SK-N-SH (cell line): ENCODE measurements around the gene FOXK1. TPM values are rescaled to one million over a fixed set of nuclear protein-coding genes. Genes with fewer than 3 reads are reported as not detected.

Experiments used
- CTCF ChIA-PET: fragments of 300-600, 350-600 bp; formaldehyde crosslinking; extraction: SDS; loops from one replicate; lab custom pipeline; 2021; lab: Yijun Ruan, JAX
- POLR2A ChIA-PET: fragments of 350-600 bp; sonication (Branson Sonifier 250); formaldehyde crosslinking; extraction: SDS; loops from one replicate; lab custom pipeline; 2020; ENCODE audit warnings: antibody characterized with exemption, inconsistent platforms; lab: Yijun Ruan, JAX
- DNase-seq: peaks from one replicate; pipeline ENCODE4 v3.0.0; 2012
- H2AFZ ChIP-seq: fragments of 200-600 bp; sonication (generic); 2 replicates; pipeline ENCODE4 v1.8.1; 2016; ENCODE audit warnings: antibody characterized with exemption, mild to moderate bottlenecking, low read depth
- H3F3A ChIP-seq: fragments of 200-600 bp; sonication (generic); replicated peaks from 2 replicates; pipeline ENCODE3; 2016; ENCODE audit warnings: antibody characterized with exemption, mild to moderate bottlenecking; ENCODE audit not compliant: insufficient read depth
- H3K27ac ChIP-seq, 2 experiments: fragments of 200-500 bp in 1 of 2; fragments of 200-600 bp in 1 of 2; sonication (Bioruptor generic) in 1 of 2; sonication (generic), shearing (Covaris generic) in 1 of 2; 2 replicates each; pipeline versions ENCODE4 v1.5.1 to v1.6.1; 2014 to 2016; ENCODE audit warnings: low read depth in 2 of 2, inconsistent platforms in 1 of 2, low read length in 1 of 2, mild to moderate bottlenecking in 1 of 2, mixed read lengths in 1 of 2
- H3K27me3 ChIP-seq: fragments of 200-600 bp; sonication (generic), shearing (Covaris generic); 2 replicates; pipeline ENCODE4 v1.6.1; 2016; ENCODE audit warnings: mixed run types; ENCODE audit not compliant: insufficient read depth
- H3K36me3 ChIP-seq, 2 experiments: fragments of 200-500 bp in 1 of 2; fragments of 200-600 bp in 1 of 2; sonication (Bioruptor generic) in 1 of 2; sonication (generic) in 1 of 2; replicated peaks in 1 of 2; 2 replicates each; pipeline versions ENCODE3 to v1.5.1; 2014 to 2016; ENCODE audit warnings: low read length in 1 of 2, mild to moderate bottlenecking in 1 of 2; ENCODE audit not compliant: insufficient read depth in 2 of 2, control insufficient read depth in 1 of 2
- H3K4me1 ChIP-seq, 2 experiments: fragments of 200-500 bp in 1 of 2; fragments of 200-600 bp in 1 of 2; sonication (Bioruptor generic) in 1 of 2; sonication (generic), shearing (Covaris generic) in 1 of 2; 2 replicates each; pipeline versions ENCODE4 v1.5.1 to v1.6.1; 2014 to 2016; ENCODE audit warnings: low read depth in 1 of 2, low read length in 1 of 2, mixed run types in 1 of 2; ENCODE audit not compliant: insufficient read depth in 2 of 2, control insufficient read depth in 1 of 2
- H3K4me2 ChIP-seq: fragments of 200-600 bp; sonication (generic), shearing (Covaris generic); 2 replicates; pipeline ENCODE4 v1.6.1; 2017; ENCODE audit warnings: mixed run types
- H3K4me3 ChIP-seq, 2 experiments: fragments of 200-500 bp in 1 of 2; fragments of 200-600 bp in 1 of 2; sonication (Bioruptor generic) in 1 of 2; sonication (generic), shearing (Covaris generic) in 1 of 2; 2 replicates each; pipeline versions ENCODE4 v1.5.1 to v1.8.1; 2014 to 2016; ENCODE audit warnings: low read depth in 2 of 2, inconsistent platforms in 1 of 2, low read length in 1 of 2, mild to moderate bottlenecking in 1 of 2, mixed read lengths in 1 of 2, moderate library complexity in 1 of 2
- H3K79me2 ChIP-seq: fragments of 200-600 bp; sonication (generic); 2 replicates; pipeline ENCODE4 v1.8.1; 2017; ENCODE audit warnings: mild to moderate bottlenecking; ENCODE audit not compliant: insufficient read depth
- H3K9ac ChIP-seq: fragments of 200-600 bp; sonication (generic); 2 replicates; pipeline ENCODE4 v1.6.1; 2017; ENCODE audit warnings: mixed run types
- H3K9me2 ChIP-seq: fragments of 200-600 bp; sonication (generic); 2 replicates; pipeline ENCODE4 v1.6.1; 2017; ENCODE audit warnings: mixed run types
- H3K9me3 ChIP-seq: fragments of 200-600 bp; sonication (generic); 2 replicates; pipeline ENCODE4 v1.6.1; 2017; ENCODE audit warnings: mixed run types, mild to moderate bottlenecking, moderate library complexity
- H4K20me1 ChIP-seq: fragments of 200-600 bp; sonication (generic); 2 replicates; pipeline ENCODE4 v1.6.1; 2017; ENCODE audit warnings: mild to moderate bottlenecking, mixed run types; ENCODE audit not compliant: insufficient read depth
- EP300 ChIP-seq, 2 experiments: IDR thresholded peaks; 2 replicates each; pipeline versions ENCODE4 v1.4.0 to v1.6.1; 2012; ENCODE audit warnings: borderline replicate concordance in 1 of 2, low read depth in 1 of 2, low read length in 1 of 2
- EZH2phosphoT487 ChIP-seq: fragments of 200-600 bp; sonication (generic); IDR thresholded peaks from 2 replicates; pipeline ENCODE4 v1.6.1; 2017; ENCODE audit warnings: low read depth, mixed run types, mild to moderate bottlenecking, antibody characterized with exemption, moderate library complexity, borderline replicate concordance
- FOXJ3 ChIP-seq: sonication (generic); formaldehyde crosslinking; IDR thresholded peaks from 2 replicates; pipeline ENCODE4 v1.5.1; 2020; ENCODE audit warnings: mild to moderate bottlenecking, missing genetic modification reagents
- GATA2 ChIP-seq: sonication (generic); formaldehyde crosslinking; IDR thresholded peaks from 2 replicates; pipeline ENCODE4 v1.5.0; 2020; ENCODE audit warnings: mild to moderate bottlenecking, missing genetic modification reagents
- MEF2A ChIP-seq: IDR thresholded peaks from 2 replicates; pipeline ENCODE4 v1.4.0; 2012; ENCODE audit warnings: low read depth, borderline replicate concordance
- NFIC ChIP-seq: IDR thresholded peaks from 2 replicates; pipeline ENCODE4 v1.4.0; 2012; ENCODE audit warnings: borderline replicate concordance
- NRF1 ChIP-seq: IDR thresholded peaks from 2 replicates; pipeline ENCODE4 v1.6.1; 2012; ENCODE audit warnings: low read depth, mild to moderate bottlenecking, low read length
- POLR2AphosphoS5 ChIP-seq: IDR thresholded peaks from 2 replicates; pipeline ENCODE4 v1.6.1; 2012; ENCODE audit warnings: low read depth, low read length
- RAD21 ChIP-seq: IDR thresholded peaks from 2 replicates; pipeline ENCODE4 v1.6.1; 2012; ENCODE audit warnings: mild to moderate bottlenecking, low read length
- SMC3 ChIP-seq: IDR thresholded peaks from 2 replicates; pipeline ENCODE4 v1.6.1; 2012; ENCODE audit warnings: low read depth, low read length, improper control_type of control experiment
- TAF1 ChIP-seq: IDR thresholded peaks from 2 replicates; pipeline ENCODE4 v1.6.1; 2012; ENCODE audit warnings: low read depth, mild to moderate bottlenecking, low read length, moderate library complexity, borderline replicate concordance
- TEAD4 ChIP-seq: IDR thresholded peaks from 2 replicates; pipeline ENCODE4 v1.4.0; 2012; ENCODE audit warnings: mild to moderate bottlenecking, borderline replicate concordance; ENCODE audit not compliant: insufficient read depth
- WGBS: methylation state at CpG from one replicate; pipeline ENCODE4 v1.1.6; 2017; ENCODE audit warnings: low lambda C conversion rate; 5-methylcytosine and 5-hydroxymethylcytosine counted together
- polyA plus RNA-seq, 3 experiments: library from polyadenylated mRNA; depleted of rRNA; stranded (reverse); fragments of >200 nt; gene quantifications; 2 replicates each; pipeline ENCODE4 v1.2.3, GENCODE V29; 2012
- TF ChIP-seq, protein P1 (sequence below): fragments of 200-600 bp; sonication (generic); IDR thresholded peaks from 2 replicates; pipeline ENCODE4 v1.6.1; 2017; ENCODE audit warnings: antibody characterized with exemption, mild to moderate bottlenecking, moderate library complexity
- TF ChIP-seq, protein P2 (sequence below): IDR thresholded peaks from 2 replicates; pipeline ENCODE4 v1.4.0; 2012; ENCODE audit warnings: low read depth, borderline replicate concordance
- TF ChIP-seq, protein P3 (sequence below): fragments of 150-350 bp; IDR thresholded peaks from 2 replicates; pipeline ENCODE4 v1.6.1; 2016; ENCODE audit warnings: mild to moderate bottlenecking, low read depth, low read length
- TF ChIP-seq, protein P4 (sequence below): IDR thresholded peaks from 2 replicates; pipeline ENCODE4 v1.6.1; 2012; ENCODE audit warnings: mild to moderate bottlenecking, low read depth, low read length, moderate library complexity

The FOXK1 gene
- polyA plus RNA-seq, 1 of the 3 experiments (the other 2 are of a cell fraction), result 4.7 TPM

DNA sequence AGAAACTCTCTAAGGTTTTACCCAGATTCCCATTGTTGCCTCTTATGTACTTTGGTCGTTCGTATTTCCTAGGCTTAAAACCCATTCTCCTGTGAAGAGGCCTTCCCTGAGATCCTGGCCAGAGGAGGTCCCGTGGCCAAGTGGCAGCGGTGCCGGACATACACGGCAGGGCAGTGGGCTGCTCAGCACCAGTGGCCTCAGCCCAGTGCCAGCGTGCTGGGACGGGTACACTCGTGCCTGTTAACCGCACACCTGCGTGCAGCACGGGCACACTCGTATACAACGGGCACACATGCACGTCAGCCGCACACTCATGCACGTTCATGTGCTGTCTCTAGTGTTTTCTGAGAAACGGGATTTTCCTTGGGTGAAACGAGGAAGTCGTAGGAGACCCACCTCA lies 40.2 kb downstream of the FOXK1 start:
- 92% methylated on average over 14 of the region's 20 CpGs for WGBS
- CTCF ChIA-PET, result no interaction called here
- TF ChIP-seq, protein P1, sequence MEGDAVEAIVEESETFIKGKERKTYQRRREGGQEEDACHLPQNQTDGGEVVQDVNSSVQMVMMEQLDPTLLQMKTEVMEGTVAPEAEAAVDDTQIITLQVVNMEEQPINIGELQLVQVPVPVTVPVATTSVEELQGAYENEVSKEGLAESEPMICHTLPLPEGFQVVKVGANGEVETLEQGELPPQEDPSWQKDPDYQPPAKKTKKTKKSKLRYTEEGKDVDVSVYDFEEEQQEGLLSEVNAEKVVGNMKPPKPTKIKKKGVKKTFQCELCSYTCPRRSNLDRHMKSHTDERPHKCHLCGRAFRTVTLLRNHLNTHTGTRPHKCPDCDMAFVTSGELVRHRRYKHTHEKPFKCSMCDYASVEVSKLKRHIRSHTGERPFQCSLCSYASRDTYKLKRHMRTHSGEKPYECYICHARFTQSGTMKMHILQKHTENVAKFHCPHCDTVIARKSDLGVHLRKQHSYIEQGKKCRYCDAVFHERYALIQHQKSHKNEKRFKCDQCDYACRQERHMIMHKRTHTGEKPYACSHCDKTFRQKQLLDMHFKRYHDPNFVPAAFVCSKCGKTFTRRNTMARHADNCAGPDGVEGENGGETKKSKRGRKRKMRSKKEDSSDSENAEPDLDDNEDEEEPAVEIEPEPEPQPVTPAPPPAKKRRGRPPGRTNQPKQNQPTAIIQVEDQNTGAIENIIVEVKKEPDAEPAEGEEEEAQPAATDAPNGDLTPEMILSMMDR, result no peak
- TF ChIP-seq RAD21 (no peak), TAF1 (no peak), EZH2phosphoT487 (no peak), EP300 (IDR thresholded peaks at IDR 0.05; ENCODE audit: borderline replicate concordance in 1 of 2, low read depth in 1 of 2, low read length in 1 of 2) (no peak), MEF2A (no peak), GATA2 (CRISPR knock-in tag) (no peak), FOXJ3 (CRISPR knock-in tag) (no peak), SMC3 (no peak), NRF1 (no peak), POLR2AphosphoS5 (no peak), TEAD4 (no peak), NFIC (no peak)
- TF ChIP-seq, protein P2, sequence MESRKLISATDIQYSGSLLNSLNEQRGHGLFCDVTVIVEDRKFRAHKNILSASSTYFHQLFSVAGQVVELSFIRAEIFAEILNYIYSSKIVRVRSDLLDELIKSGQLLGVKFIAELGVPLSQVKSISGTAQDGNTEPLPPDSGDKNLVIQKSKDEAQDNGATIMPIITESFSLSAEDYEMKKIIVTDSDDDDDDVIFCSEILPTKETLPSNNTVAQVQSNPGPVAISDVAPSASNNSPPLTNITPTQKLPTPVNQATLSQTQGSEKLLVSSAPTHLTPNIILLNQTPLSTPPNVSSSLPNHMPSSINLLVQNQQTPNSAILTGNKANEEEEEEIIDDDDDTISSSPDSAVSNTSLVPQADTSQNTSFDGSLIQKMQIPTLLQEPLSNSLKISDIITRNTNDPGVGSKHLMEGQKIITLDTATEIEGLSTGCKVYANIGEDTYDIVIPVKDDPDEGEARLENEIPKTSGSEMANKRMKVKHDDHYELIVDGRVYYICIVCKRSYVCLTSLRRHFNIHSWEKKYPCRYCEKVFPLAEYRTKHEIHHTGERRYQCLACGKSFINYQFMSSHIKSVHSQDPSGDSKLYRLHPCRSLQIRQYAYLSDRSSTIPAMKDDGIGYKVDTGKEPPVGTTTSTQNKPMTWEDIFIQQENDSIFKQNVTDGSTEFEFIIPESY, result no peak
- TF ChIP-seq, protein P3, sequence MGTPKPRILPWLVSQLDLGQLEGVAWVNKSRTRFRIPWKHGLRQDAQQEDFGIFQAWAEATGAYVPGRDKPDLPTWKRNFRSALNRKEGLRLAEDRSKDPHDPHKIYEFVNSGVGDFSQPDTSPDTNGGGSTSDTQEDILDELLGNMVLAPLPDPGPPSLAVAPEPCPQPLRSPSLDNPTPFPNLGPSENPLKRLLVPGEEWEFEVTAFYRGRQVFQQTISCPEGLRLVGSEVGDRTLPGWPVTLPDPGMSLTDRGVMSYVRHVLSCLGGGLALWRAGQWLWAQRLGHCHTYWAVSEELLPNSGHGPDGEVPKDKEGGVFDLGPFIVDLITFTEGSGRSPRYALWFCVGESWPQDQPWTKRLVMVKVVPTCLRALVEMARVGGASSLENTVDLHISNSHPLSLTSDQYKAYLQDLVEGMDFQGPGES, result no peak
- TF ChIP-seq, protein P4, sequence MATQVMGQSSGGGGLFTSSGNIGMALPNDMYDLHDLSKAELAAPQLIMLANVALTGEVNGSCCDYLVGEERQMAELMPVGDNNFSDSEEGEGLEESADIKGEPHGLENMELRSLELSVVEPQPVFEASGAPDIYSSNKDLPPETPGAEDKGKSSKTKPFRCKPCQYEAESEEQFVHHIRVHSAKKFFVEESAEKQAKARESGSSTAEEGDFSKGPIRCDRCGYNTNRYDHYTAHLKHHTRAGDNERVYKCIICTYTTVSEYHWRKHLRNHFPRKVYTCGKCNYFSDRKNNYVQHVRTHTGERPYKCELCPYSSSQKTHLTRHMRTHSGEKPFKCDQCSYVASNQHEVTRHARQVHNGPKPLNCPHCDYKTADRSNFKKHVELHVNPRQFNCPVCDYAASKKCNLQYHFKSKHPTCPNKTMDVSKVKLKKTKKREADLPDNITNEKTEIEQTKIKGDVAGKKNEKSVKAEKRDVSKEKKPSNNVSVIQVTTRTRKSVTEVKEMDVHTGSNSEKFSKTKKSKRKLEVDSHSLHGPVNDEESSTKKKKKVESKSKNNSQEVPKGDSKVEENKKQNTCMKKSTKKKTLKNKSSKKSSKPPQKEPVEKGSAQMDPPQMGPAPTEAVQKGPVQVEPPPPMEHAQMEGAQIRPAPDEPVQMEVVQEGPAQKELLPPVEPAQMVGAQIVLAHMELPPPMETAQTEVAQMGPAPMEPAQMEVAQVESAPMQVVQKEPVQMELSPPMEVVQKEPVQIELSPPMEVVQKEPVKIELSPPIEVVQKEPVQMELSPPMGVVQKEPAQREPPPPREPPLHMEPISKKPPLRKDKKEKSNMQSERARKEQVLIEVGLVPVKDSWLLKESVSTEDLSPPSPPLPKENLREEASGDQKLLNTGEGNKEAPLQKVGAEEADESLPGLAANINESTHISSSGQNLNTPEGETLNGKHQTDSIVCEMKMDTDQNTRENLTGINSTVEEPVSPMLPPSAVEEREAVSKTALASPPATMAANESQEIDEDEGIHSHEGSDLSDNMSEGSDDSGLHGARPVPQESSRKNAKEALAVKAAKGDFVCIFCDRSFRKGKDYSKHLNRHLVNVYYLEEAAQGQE, result no peak
- Histone ChIP-seq H3K9ac (no peak overlapping the region), H3F3A (no peaks in the 10 kb centered on the region), H3K27ac (no peak overlapping the region), H3K4me1 (peaks cover 0 to 14% of the 10 kb centered on the region in 2 experiments; a peak in 1 of 4 replicates), H3K4me2 (no peak overlapping the region), H4K20me1 (peaks cover 29% of the 10 kb centered on the region), H3K4me3 (no peak overlapping the region), H3K36me3 (no peaks in the 10 kb centered on the region), H3K27me3 (no peaks in the 10 kb centered on the region), H3K9me2 (no peaks in the 10 kb centered on the region), H2AFZ (no peak overlapping the region), H3K9me3 (no peaks in the 10 kb centered on the region), H3K79me2 (peaks cover 75% of the 10 kb centered on the region; the same call in 1 of the 2 replicates)
- no peak for DNase-seq
- POLR2A ChIA-PET, result no interaction called here
